Activated CD4-positive, alpha-beta T cell treated with anti-CD3 and anti-CD28 coated beads, Interleukin-2, amount 10 ng/mL, durations not matched to agents 7 days and 5 days (primary cell): Measurements from ENCODE around the gene EVX1. TPM values are rescaled to one million over a fixed set of nuclear protein-coding genes. Genes with fewer than 3 reads are reported as not detected.

Experiments
- total RNA-seq, 2 experiments: library from RNA; stranded (reverse); gene quantifications; one replicate each; pipeline ENCODE4 v1.2.3, GENCODE V29; 2021

The EVX1 gene
- total RNA-seq, 2 experiments from 2014 or later, result not detected

Other genes starting within 250 kb of the EVX1 start
- gene HOXA1, start 146.8 kb upstream of the EVX1 start, total RNA-seq, result under 1 TPM; 0.22 to 0.58 TPM
- not detected for gene HOXA2, start 140.1 kb upstream of the EVX1 start, total RNA-seq
- under 1 TPM in 1 of 2 experiments, not detected in 1; 0.25 TPM for gene HOXA4, start 112.0 kb upstream of the EVX1 start, total RNA-seq
- gene HOXA5, start 99.1 kb upstream of the EVX1 start, total RNA-seq, result not detected
- gene HOXA6, start 95.0 kb upstream of the EVX1 start, total RNA-seq, result not detected
- gene HOXA3, start 90.2 kb upstream of the EVX1 start, total RNA-seq, result not detected
- not detected for gene HOXA7, start 86.1 kb upstream of the EVX1 start, total RNA-seq
- not detected for gene HOXA9, start 77.3 kb upstream of the EVX1 start, total RNA-seq
- not detected for gene HOXA10, start 68.5 kb upstream of the EVX1 start, total RNA-seq
- not detected for gene HOXA11, start 57.6 kb upstream of the EVX1 start, total RNA-seq
- not detected for gene HOXA13, start 42.7 kb upstream of the EVX1 start, total RNA-seq